Tibial artery (tissue), 4 donors: ENCODE results near the gene ITPR1.

ENCODE experiments used
- DNase-seq, 2 donors: peaks; one replicate each; pipeline ENCODE4 v3.0.0-alpha.2; 2019
- H3K27ac ChIP-seq, 2 donors: fragments of 200-600 bp; sonication (generic) in 1 of 2; 1 replicate in 1 of 2; 2 replicates in 1 of 2; pipeline ENCODE4 v1.5.1; 2018 to 2019; ENCODE audit warnings: mild to moderate bottlenecking in 1 of 2
- H3K27me3 ChIP-seq, 2 donors: fragments of 200-600 bp; sonication (generic) in 1 of 2; one replicate each; pipeline versions ENCODE4 v1.5.1 to v1.6.0; 2016 to 2019
- H3K36me3 ChIP-seq, 3 donors: fragments of 200-600 bp; sonication (generic) in 2 of 3; one replicate each; pipeline ENCODE4 v1.5.1; 2016 to 2019; ENCODE audit warnings: mild to moderate bottlenecking in 2 of 3
- H3K4me1 ChIP-seq, 4 donors: fragments of 200-600 bp; sonication (generic) in 2 of 4; 1 replicate in 3 of 4; 2 replicates in 1 of 4; pipeline ENCODE4 v1.5.1; 2016 to 2019
- H3K4me3 ChIP-seq, 2 donors: fragments of 200-600 bp; sonication (generic) in 1 of 2; 1 replicate in 1 of 2; 2 replicates in 1 of 2; pipeline ENCODE4 v1.5.1; 2018 to 2019; ENCODE audit warnings: mild to moderate bottlenecking in 2 of 2
- H3K9me3 ChIP-seq, 3 donors: fragments of 200-600 bp; sonication (generic) in 1 of 3; one replicate each; pipeline ENCODE4 v1.5.1; 2016 to 2019
- intact Hi-C: fragments of 100-400 bp; cut with DNase I; formaldehyde crosslinking; loops from one replicate; pipeline ENCODE4 v1.15.0; 2023; ENCODE audit warnings: low total_unique reads
- TF ChIP-seq, protein P1 (sequence below), 2 experiments: fragments of 200-600 bp in 1 of 2; fragments of 450-650 bp in 1 of 2; IDR thresholded peaks; one replicate each; pipeline ENCODE4 v1.5.1; 2017 to 2019; ENCODE audit warnings: antibody characterized with exemption in 2 of 2, mild to moderate bottlenecking in 1 of 2, moderate library complexity in 1 of 2

The ITPR1 gene

DNA sequence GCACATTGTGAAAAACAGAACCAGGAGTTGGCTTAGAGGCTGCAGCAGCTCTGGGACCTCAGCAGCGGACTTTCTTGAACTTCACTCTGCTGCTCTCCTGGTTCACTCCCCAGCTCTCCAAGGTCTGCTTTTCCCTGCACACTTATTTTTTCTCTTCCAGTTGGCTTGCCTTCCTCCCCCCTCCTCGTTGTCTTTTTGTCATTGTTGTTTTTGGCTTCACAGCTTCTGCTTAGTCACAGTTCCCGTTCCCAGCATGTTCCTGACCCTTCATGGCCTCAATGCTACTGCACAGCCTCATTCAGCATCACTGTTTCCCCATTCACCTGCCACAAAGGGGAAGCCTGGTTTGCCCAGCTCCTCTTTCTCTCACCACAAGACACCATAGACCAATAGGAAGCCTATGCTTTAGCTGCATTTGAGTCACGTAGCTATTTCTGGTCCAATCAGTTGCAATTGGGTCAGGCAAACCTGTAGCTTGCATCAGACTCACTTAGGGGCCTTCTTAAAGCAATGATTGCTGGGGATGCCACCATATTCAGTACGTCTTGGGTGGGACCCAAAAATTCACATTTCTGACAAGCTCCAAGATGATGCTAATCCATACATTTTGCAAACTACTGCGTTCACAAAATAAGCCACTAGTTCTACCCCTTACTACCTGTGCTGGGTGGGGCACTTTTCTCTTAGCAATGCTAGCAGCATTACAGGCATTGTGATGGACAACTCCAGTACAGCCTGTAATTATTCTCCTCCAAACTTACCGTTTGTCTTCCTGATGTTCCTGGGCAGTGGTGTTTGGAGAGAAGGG is 18.3 kb upstream of the ITPR1 start:
- H3K4me1 ChIP-seq, result peaks cover 0 to 14% (median 10%) of the 10 kb centered on the region in 4 donors
- no peaks in the 10 kb centered on the region for H3K9me3 ChIP-seq
- TF ChIP-seq, protein P1, sequence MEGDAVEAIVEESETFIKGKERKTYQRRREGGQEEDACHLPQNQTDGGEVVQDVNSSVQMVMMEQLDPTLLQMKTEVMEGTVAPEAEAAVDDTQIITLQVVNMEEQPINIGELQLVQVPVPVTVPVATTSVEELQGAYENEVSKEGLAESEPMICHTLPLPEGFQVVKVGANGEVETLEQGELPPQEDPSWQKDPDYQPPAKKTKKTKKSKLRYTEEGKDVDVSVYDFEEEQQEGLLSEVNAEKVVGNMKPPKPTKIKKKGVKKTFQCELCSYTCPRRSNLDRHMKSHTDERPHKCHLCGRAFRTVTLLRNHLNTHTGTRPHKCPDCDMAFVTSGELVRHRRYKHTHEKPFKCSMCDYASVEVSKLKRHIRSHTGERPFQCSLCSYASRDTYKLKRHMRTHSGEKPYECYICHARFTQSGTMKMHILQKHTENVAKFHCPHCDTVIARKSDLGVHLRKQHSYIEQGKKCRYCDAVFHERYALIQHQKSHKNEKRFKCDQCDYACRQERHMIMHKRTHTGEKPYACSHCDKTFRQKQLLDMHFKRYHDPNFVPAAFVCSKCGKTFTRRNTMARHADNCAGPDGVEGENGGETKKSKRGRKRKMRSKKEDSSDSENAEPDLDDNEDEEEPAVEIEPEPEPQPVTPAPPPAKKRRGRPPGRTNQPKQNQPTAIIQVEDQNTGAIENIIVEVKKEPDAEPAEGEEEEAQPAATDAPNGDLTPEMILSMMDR (IDR thresholded peaks at IDR 0.05), result no peak
- H3K27me3 ChIP-seq, result no peaks in the 10 kb centered on the region
- no peak overlapping the region for H3K4me3 ChIP-seq
- peak; percentile 57 to 88 for DNase-seq
- peak overlapping the region; percentile 63 to 78 for H3K27ac ChIP-seq
- intact Hi-C loops, result loop anchor here (5.0 to 10.0 kb wide), 2 partner anchors 48 to 120 kb away; no protein-coding TSS in a partner anchor
- no peaks in the 10 kb centered on the region for H3K36me3 ChIP-seq

DNA sequence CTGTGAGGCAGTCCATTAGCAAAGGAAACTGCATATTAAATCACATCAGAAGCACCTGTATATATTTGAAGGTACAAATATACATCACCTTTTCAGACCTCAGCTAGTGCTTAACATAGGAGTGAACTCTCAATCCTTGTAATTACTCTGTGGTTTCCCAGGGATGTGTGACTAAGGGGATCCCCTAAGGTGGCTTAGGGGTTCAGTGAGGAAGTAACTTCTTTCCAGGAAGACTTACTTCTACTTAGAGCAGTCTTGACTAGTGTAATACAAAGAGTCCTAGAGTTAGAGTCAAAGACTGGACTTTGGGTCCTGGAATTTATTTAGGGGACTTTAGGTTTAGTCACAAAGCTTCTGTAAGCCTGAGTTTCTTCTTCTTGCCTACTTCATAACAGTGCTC is 17.3 kb upstream of the ITPR1 start:
- TF ChIP-seq, protein P1 (IDR thresholded peaks at IDR 0.05), result no peak
- H3K27ac ChIP-seq, result peak overlapping the region; percentile 63 to 78
- H3K27me3 ChIP-seq, result no peaks in the 10 kb centered on the region
- H3K36me3 ChIP-seq, result no peaks in the 10 kb centered on the region
- peaks cover 0 to 14% (median 10%) of the 10 kb centered on the region in 4 donors for H3K4me1 ChIP-seq
- DNase-seq, result no peak
- intact Hi-C loops, result loop anchor here (10.0 kb wide), 1 partner anchor 121 kb away; no protein-coding TSS in a partner anchor
- no peaks in the 10 kb centered on the region for H3K9me3 ChIP-seq
- H3K4me3 ChIP-seq, result no peak overlapping the region

DNA sequence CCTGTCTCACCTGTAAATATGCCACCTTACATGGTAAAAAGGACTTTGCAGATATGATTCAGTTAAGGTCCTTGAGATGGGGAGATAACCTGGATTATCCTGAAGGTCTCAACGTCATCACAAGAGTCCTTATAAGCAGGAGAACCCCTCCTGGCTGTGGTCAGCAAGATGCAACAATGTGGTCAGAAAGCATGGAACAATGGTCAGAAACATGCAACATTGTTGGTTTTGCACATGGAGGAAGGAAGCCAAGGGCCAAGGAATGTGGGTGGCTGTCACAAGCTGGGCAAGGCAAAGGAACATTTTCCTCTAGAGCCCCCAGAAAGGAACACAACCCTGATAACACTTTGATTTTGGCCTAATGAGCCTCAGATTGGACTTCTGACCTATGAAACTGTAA is 16.7 kb upstream of the ITPR1 start:
- no peaks in the 10 kb centered on the region for H3K27me3 ChIP-seq
- DNase-seq, result no peak
- H3K4me3 ChIP-seq, result no peak overlapping the region
- H3K36me3 ChIP-seq, result no peaks in the 10 kb centered on the region
- H3K4me1 ChIP-seq, result peaks cover 0 to 14% (median 10%) of the 10 kb centered on the region in 4 donors
- H3K9me3 ChIP-seq, result no peaks in the 10 kb centered on the region
- TF ChIP-seq, protein P1 (IDR thresholded peaks at IDR 0.05), result no peak
- no peak overlapping the region for H3K27ac ChIP-seq
- intact Hi-C loops, result loop anchor here (10.0 kb wide), 1 partner anchor 122 kb away; no protein-coding TSS in a partner anchor

DNA sequence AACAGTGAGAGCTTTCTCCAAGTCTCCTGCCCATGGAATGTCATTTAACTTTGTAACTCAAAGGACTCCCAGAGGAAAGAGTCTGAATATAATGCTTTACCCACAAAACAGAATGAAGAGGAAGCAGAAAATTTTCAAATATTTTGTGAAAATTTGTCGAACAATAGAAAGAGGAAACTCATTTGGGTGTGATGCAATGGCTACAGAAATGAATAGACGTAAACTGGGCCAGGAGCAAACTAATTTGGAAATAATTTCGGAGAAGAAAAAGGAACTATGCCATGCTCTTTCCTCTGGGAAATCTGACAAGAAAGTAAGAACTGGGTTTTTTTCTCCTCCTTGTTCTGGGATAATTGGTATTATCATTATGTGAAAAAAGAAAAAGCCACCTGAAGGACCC is 14.9 kb upstream of the ITPR1 start:
- peaks cover 0 to 14% (median 10%) of the 10 kb centered on the region in 4 donors for H3K4me1 ChIP-seq
- TF ChIP-seq, protein P1 (IDR thresholded peaks at IDR 0.05), result no peak
- no peak for DNase-seq
- no peaks in the 10 kb centered on the region for H3K9me3 ChIP-seq
- no peak overlapping the region for H3K27ac ChIP-seq
- H3K27me3 ChIP-seq, result no peaks in the 10 kb centered on the region
- no peaks in the 10 kb centered on the region for H3K36me3 ChIP-seq
- no peak overlapping the region for H3K4me3 ChIP-seq
- intact Hi-C loops, result loop anchor here (10.0 kb wide), 1 partner anchor 123 kb away; no protein-coding TSS in a partner anchor

DNA sequence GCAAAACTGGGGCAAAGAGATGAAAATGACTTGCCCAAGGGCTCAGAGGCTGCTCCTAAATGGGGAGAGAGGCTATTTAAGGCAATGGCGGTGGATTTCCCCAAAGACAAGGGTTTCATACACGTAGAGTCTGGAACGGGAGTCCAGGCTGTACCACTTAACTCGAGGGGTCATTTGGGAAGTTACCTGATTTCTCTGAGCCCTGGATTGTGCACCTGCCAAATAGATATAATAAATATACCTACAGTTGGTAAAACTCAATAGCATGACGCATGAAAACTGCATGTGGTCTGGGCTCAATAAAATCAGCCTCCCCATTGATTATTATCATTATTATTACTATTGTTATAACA is 1.3 kb upstream of the ITPR1 start:
- no peaks in the 10 kb centered on the region for H3K27me3 ChIP-seq
- TF ChIP-seq, protein P1 (IDR thresholded peaks at IDR 0.05), result no peak
- peaks cover 0 to 35% (median 9%) of the 10 kb centered on the region in 4 donors for H3K4me1 ChIP-seq
- peak overlapping the region; percentile 93 to 96 for H3K27ac ChIP-seq
- intact Hi-C loops, result loop anchor here (2.0 kb wide), 2 partner anchors 75 to 91 kb away; no protein-coding TSS in a partner anchor
- DNase-seq, result no peak
- no peaks in the 10 kb centered on the region for H3K36me3 ChIP-seq
- peak overlapping the region; percentile 80 to 93 for H3K4me3 ChIP-seq
- no peaks in the 10 kb centered on the region for H3K9me3 ChIP-seq
